Adrenal gland (tissue), 5 donors: ENCODE data around the gene GALK1.

Source experiments
- POLR2A ChIP-seq, 2 donors: fragments of 450-650 bp; IDR thresholded peaks; one replicate each; pipeline ENCODE4 v1.6.1; 2017; ENCODE audit warnings: antibody characterized with exemption in 2 of 2, mild to moderate bottlenecking in 2 of 2, moderate library complexity in 1 of 2
- TF ChIP-seq, protein P1 (sequence below), 6 experiments: fragments of 450-650 bp in 4 of 6; fragments of 200-600 bp in 2 of 6; sonication (generic) in 1 of 6; IDR thresholded peaks; 1 replicate in 5 of 6; 2 replicates in 1 of 6; pipeline versions ENCODE4 v1.5.1 to v1.8.0; 2016 to 2021; ENCODE audit warnings: antibody characterized with exemption in 6 of 6, mild to moderate bottlenecking in 2 of 6, moderate library complexity in 1 of 6
- donor health status: DM: no; HTN: no; CAD: no.

- peak; percentile 100 for TF ChIP-seq POLR2A (IDR thresholded peaks at IDR 0.05)
- TF ChIP-seq, protein P1, sequence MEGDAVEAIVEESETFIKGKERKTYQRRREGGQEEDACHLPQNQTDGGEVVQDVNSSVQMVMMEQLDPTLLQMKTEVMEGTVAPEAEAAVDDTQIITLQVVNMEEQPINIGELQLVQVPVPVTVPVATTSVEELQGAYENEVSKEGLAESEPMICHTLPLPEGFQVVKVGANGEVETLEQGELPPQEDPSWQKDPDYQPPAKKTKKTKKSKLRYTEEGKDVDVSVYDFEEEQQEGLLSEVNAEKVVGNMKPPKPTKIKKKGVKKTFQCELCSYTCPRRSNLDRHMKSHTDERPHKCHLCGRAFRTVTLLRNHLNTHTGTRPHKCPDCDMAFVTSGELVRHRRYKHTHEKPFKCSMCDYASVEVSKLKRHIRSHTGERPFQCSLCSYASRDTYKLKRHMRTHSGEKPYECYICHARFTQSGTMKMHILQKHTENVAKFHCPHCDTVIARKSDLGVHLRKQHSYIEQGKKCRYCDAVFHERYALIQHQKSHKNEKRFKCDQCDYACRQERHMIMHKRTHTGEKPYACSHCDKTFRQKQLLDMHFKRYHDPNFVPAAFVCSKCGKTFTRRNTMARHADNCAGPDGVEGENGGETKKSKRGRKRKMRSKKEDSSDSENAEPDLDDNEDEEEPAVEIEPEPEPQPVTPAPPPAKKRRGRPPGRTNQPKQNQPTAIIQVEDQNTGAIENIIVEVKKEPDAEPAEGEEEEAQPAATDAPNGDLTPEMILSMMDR (IDR thresholded peaks at IDR 0.05): peak in 1 of 6 experiments; percentile 25
Measured at GRCh38 chr17:75779250-75779986, 14.4 kb upstream of the GALK1 start.
